GM12878 (cell line): Measurements from ENCODE around the gene RERE. TPM values are rescaled to one million over a fixed set of nuclear protein-coding genes. Genes with fewer than 3 reads are reported as not detected.

Source experiments
- ATAC-seq: fragments of 200-7000 bp; cut with Tn5 transposase; 3 replicates; pipeline ENCODE4 v1.9.1; 2020; ENCODE audit warnings: mild to moderate bottlenecking, moderate library complexity
- BruUV-seq: library from RNA; stranded (reverse); fragments of 400-500 nt; replicated peaks from 2 replicates; lab custom pipeline; 2021; lab: Mats Ljungman, UMichigan
- CTCF ChIA-PET: fragments of 300-600 bp; sonication (Branson Sonifier 250); formaldehyde crosslinking; extraction: SDS; loops from one replicate; lab custom pipeline; 2021; ENCODE audit warnings: inconsistent platforms; lab: Yijun Ruan, JAX
- POLR2A ChIA-PET: fragments of 350-600 bp; formaldehyde crosslinking; extraction: SDS; loops from one replicate; lab custom pipeline; 2021; ENCODE audit warnings: inconsistent platforms; lab: Charles Lee
- RAD21 ChIA-PET: fragments of 300-600 bp; sonication (Branson Sonifier 250); formaldehyde crosslinking; loops from one replicate; lab custom pipeline; 2023; ENCODE audit warnings: antibody characterized with exemption; ENCODE audit not compliant: unreplicated experiment; lab: Charles Lee
- SMC1A ChIA-PET: fragments of 300-600 bp; sonication (Branson Sonifier 250); formaldehyde crosslinking; loops from one replicate; lab custom pipeline; 2023; ENCODE audit not compliant: unreplicated experiment, uncharacterized antibody; lab: Charles Lee
- DNase-seq: peaks from one replicate; pipeline ENCODE4 v3.0.0-alpha.2; 2011; ENCODE audit warnings: low read depth, low spot score
- FAIRE-seq: peaks from 3 replicates; lab custom pipeline; 2011; peaks lifted over from hg19 to GRCh38; lab: Jason Lieb, UNC
- H2AFZ ChIP-seq: 2 replicates; pipeline ENCODE4 v1.6.0; 2011; ENCODE audit warnings: low read depth, low read length, control low read depth; ENCODE audit not compliant: control insufficient read depth
- H3K27ac ChIP-seq: 2 replicates; pipeline ENCODE4 v1.5.1; 2011; ENCODE audit warnings: control low read depth; ENCODE audit not compliant: control insufficient read depth, insufficient read depth
- H3K27me3 ChIP-seq, 2 experiments: replicated peaks in 1 of 2; 2 replicates each; pipeline versions ENCODE4 v1.6.0 to v1.6.1; 2011; ENCODE audit warnings: low read length in 1 of 2; ENCODE audit not compliant: control insufficient read depth in 2 of 2, insufficient read depth in 2 of 2
- H3K36me3 ChIP-seq, 2 experiments: 2 replicates each; pipeline ENCODE4 v1.5.1; 2011; ENCODE audit warnings: low read length in 1 of 2; ENCODE audit not compliant: control insufficient read depth in 2 of 2, insufficient read depth in 2 of 2
- H3K4me1 ChIP-seq: 2 replicates; pipeline ENCODE4 v1.6.1; 2011; ENCODE audit warnings: mild to moderate bottlenecking, low read length, moderate library complexity, mixed read lengths; ENCODE audit not compliant: control insufficient read depth, insufficient read depth
- H3K4me2 ChIP-seq: 2 replicates; pipeline ENCODE4 v1.6.0; 2011; ENCODE audit warnings: control low read depth; ENCODE audit not compliant: control insufficient read depth, insufficient read depth
- H3K4me3 ChIP-seq: fragments of 200-600 bp; sonication (generic); 2 replicates; pipeline ENCODE4 v1.5.1; 2016
- H3K79me2 ChIP-seq: 2 replicates; pipeline ENCODE4 v1.6.0; 2011; ENCODE audit warnings: low read length; ENCODE audit not compliant: control insufficient read depth, insufficient read depth
- H3K9ac ChIP-seq: 2 replicates; pipeline ENCODE4 v1.8.0; 2011; ENCODE audit warnings: low read length, control low read depth, mixed read lengths; ENCODE audit not compliant: control insufficient read depth, insufficient read depth
- H3K9me3 ChIP-seq: replicated peaks from 3 replicates; pipeline ENCODE4 v1.5.1; 2011; ENCODE audit warnings: mild to moderate bottlenecking, low read length; ENCODE audit not compliant: control insufficient read depth, insufficient read depth
- H4K20me1 ChIP-seq: 2 replicates; pipeline ENCODE4 v1.6.0; 2011; ENCODE audit not compliant: control insufficient read depth, insufficient read depth
- BCL11A ChIP-seq: IDR thresholded peaks from 2 replicates; pipeline ENCODE4 v1.6.1; 2011; ENCODE audit warnings: low read depth, low read length
- BCL3 ChIP-seq: IDR thresholded peaks from 2 replicates; pipeline ENCODE4 v1.6.1; 2011; ENCODE audit warnings: borderline replicate concordance, low read depth, mild to moderate bottlenecking, moderate library complexity, low read length; ENCODE audit not compliant: insufficient read depth, poor library complexity, severe bottlenecking
- CEBPZ ChIP-seq: fragments of 150-350 bp; IDR thresholded peaks from 2 replicates; pipeline ENCODE4 v1.6.1; 2016; ENCODE audit warnings: low read depth, low read length
- CHD1 ChIP-seq: IDR thresholded peaks from 2 replicates; pipeline ENCODE4 v1.6.1; 2012; ENCODE audit warnings: low read depth, low read length, improper control_type of control experiment
- CREM ChIP-seq: IDR thresholded peaks from 2 replicates; pipeline ENCODE4 v1.6.1; 2014; ENCODE audit warnings: antibody characterized with exemption, low read depth
- GABPA ChIP-seq: IDR thresholded peaks from 2 replicates; pipeline ENCODE4 v1.6.1; 2014; ENCODE audit warnings: antibody characterized with exemption, low read depth, mild to moderate bottlenecking, inconsistent platforms
- HDAC2 ChIP-seq: fragments of 200-600 bp; sonication (generic); IDR thresholded peaks from 2 replicates; pipeline ENCODE4 v1.6.1; 2017
- HSF1 ChIP-seq: fragments of 150-350 bp; IDR thresholded peaks from 2 replicates; pipeline ENCODE4 v1.6.1; 2014; ENCODE audit warnings: mild to moderate bottlenecking, low read depth, low read length
- MTA3 ChIP-seq: IDR thresholded peaks from 2 replicates; pipeline ENCODE4 v1.6.1; 2012; ENCODE audit warnings: low read length, inconsistent platforms, borderline replicate concordance
- PAX8 ChIP-seq: fragments of 450-650 bp; IDR thresholded peaks from 2 replicates; pipeline ENCODE4 v1.6.1; 2017; ENCODE audit warnings: mild to moderate bottlenecking, moderate library complexity
- PKNOX1 ChIP-seq: fragments of 450-650 bp; IDR thresholded peaks from 2 replicates; pipeline ENCODE4 v1.6.1; 2016; ENCODE audit warnings: mild to moderate bottlenecking
- RFX5 ChIP-seq: IDR thresholded peaks from 2 replicates; pipeline ENCODE4 v1.6.1; 2011; ENCODE audit warnings: low read depth, low read length, improper control_type of control experiment
- SREBF1 ChIP-seq: IDR thresholded peaks from 2 replicates; pipeline ENCODE4 v1.6.1; 2012; ENCODE audit warnings: mild to moderate bottlenecking, low read length
- ZNF217 ChIP-seq: fragments of 450-650 bp; IDR thresholded peaks from 2 replicates; pipeline ENCODE4 v1.6.1; 2017; ENCODE audit warnings: antibody characterized with exemption, mild to moderate bottlenecking
- ZZZ3 ChIP-seq: IDR thresholded peaks from 2 replicates; pipeline ENCODE4 v1.6.1; 2011; ENCODE audit warnings: low read depth; ENCODE audit not compliant: control insufficient read depth, insufficient read length
- WGBS: methylation state at CpG from one replicate; pipeline ENCODE4 v1.1.6; 2016; ENCODE audit warnings: low lambda C conversion rate; ENCODE audit not compliant: insufficient replicate concordance, insufficient coverage; ENCODE audit errors: missing lambda C conversion rate; 5-methylcytosine and 5-hydroxymethylcytosine counted together
- in situ Hi-C: fragments of 300-500 bp; cut with MboI; formaldehyde crosslinking; loops from 9 replicates; pipeline ENCODE4 v1.14.3; 2018; ENCODE audit warnings: mixed read lengths
- intact Hi-C: fragments of 100-400 bp; cut with micrococcal nuclease; formaldehyde crosslinking; loops from one replicate; pipeline ENCODE4 v1.14.2; 2022; ENCODE audit not compliant: unreplicated experiment
- polyA plus RNA-seq, 11 experiments: library from polyadenylated mRNA; depleted of rRNA in 4 of 11; unstranded in 6 of 11; stranded (reverse) in 5 of 11; fragments of >200 nt; fragmentation: Nextera tagmentation in 4 of 11; fragmentation: Illumina TruSeq in 1 of 11; extraction: Ambion mirVana in 4 of 11; extraction: Trizol in 1 of 11; gene quantifications; 1 replicate in 1 of 11; 2 replicates in 10 of 11; pipeline versions ENCODE4 v1.2.1 to v1.2.3, GENCODE V29; 2011 to 2016; ENCODE audit warnings: inconsistent platforms in 2 of 11, missing spikeins in 2 of 11, low read depth in 1 of 11
- total RNA-seq, 4 experiments: library from RNA; depleted of rRNA in 3 of 4; stranded (reverse); fragments of >200 nt in 3 of 4; fragmentation: Illumina TruSeq in 1 of 4; extraction: Trizol in 1 of 4; gene quantifications; 2 replicates each; pipeline versions ENCODE4 v1.2.1 to v1.2.3, GENCODE V29; 2013 to 2021
- TF ChIP-seq, protein P1 (sequence below): IDR thresholded peaks from 2 replicates; pipeline ENCODE4 v1.6.1; 2012; ENCODE audit warnings: low read depth, low read length, improper control_type of control experiment

Gene RERE
- total and polyA plus RNA-seq, 10 of the 15 experiments (the other 5 are each of a cell fraction or from before 2014, with no cell fraction given): 5.2 to 60.5 (median 20.2) TPM

DNA sequence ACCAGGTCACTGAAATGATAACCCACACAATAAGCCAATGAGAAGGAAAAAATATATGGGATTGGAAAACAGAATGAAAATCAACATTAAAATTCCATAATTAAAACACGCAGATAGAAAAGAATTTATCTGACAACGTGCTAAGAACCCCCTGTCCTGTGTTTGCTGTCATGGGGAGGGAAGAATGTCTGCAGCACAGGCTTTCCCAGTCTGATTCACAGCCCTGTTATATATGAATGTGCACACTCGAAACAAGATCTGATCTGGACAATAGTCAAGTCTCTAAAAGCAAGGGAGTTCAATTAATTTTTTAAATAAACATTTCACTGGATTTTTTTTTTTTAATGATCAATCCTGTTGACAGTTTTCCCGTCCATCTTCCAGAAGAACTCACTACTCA lies 220.0 kb downstream of the RERE start:
- WGBS: 72% methylated on average over 4 of the region's 4 CpGs
- TF ChIP-seq ZNF217 (no peak), RFX5 (no peak), MTA3 (no peak), ZZZ3 (no peak), SREBF1 (no peak), PKNOX1 (no peak), HSF1 (no peak), CEBPZ (no peak), PAX8 (no peak), GABPA (no peak), CREM (no peak), HDAC2 (no peak), CHD1 (no peak), BCL3 (no peak), BCL11A (no peak)
- TF ChIP-seq, protein P1, sequence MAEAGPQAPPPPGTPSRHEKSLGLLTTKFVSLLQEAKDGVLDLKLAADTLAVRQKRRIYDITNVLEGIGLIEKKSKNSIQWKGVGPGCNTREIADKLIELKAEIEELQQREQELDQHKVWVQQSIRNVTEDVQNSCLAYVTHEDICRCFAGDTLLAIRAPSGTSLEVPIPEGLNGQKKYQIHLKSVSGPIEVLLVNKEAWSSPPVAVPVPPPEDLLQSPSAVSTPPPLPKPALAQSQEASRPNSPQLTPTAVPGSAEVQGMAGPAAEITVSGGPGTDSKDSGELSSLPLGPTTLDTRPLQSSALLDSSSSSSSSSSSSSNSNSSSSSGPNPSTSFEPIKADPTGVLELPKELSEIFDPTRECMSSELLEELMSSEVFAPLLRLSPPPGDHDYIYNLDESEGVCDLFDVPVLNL: no peak

More for the DNA sequence above, 220.0 kb downstream of the RERE start:
- Histone ChIP-seq H3K4me1 (peaks cover 10% of the 10 kb centered on the region; the same call in 1 of the 2 replicates), H3K9ac (no peak overlapping the region), H2AFZ (no peak overlapping the region), H3K9me3 (no peaks in the 10 kb centered on the region), H4K20me1 (no peaks in the 10 kb centered on the region), H3K36me3 (peaks cover 0 to 2% of the 10 kb centered on the region in 2 experiments; a peak in 2 of 4 replicates), H3K79me2 (no peaks in the 10 kb centered on the region; the same call in 1 of the 2 replicates), H3K4me3 (no peak overlapping the region), H3K27me3 (no peaks in the 10 kb centered on the region), H3K27ac (no peak overlapping the region), H3K4me2 (no peak overlapping the region)
- no peak for FAIRE-seq
- ChIA-PET CTCF (interaction anchor here (1.1 to 1.4 kb wide), 2 partner anchors 19 to 129 kb away, joined by 3 to 4 read pairs; no protein-coding TSS in a partner anchor), POLR2A (no interaction called here), SMC1A (interaction anchor here (0.6 to 1.0 kb wide), 2 partner anchors 10 to 36 kb away, joined by 3 read pairs; no protein-coding TSS in a partner anchor), RAD21 (no interaction called here)
- BruUV-seq: no TSS peak
- no peak for DNase-seq
- in situ Hi-C loops: no loop called here
- ATAC-seq: no peak
- intact Hi-C loops: no loop called here
